Central memory CD4-positive, alpha-beta T cell (primary cell): ENCODE results near the gene CATSPERD.
A peak's percentile ranks its signal among the peaks of the same experiment; 100 is the strongest.
"Not testable (repeated sequence)": the region's sequence is repeated elsewhere in the genome, so short reads cannot be mapped to it uniquely, and the experiment has no call there.

Experiments used
- DNase-seq: peaks from one replicate; pipeline ENCODE4 v3.0.0; 2022

The CATSPERD gene

DNA sequence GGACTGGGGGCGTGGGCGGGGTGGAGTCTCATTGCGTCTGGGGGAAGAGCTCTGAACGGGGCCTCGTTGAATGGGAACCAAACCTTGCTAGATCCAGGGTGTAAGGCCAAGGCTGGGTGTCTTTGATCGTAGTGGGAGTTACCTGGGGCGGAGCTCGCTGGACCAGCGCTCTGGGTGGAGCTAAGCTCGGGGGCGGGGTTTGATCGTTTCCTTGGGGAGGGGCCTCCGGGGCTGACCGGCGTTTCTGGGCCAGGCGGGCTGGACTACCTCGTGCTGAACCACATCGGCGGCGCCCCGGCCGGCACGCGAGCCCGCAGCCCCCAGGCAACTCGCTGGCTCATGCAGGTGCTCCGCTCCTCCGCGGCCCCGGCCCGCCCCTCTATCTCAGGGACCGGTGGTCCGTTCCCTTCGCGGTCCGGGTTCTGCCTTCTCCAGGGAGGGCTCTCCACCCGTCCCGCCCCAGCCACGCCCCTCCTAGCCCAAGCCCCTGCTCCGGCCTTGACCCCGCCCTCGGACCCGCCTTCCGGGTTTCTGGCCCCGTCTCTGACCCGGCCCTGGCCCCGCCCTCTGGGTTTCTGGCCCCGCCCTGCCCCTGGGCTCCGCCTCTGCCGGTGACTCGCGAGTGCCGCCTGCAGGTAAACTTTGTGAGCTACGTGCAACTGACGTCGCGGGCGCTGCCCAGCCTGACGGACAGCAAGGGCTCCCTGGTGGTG is 33.6 kb upstream of the CATSPERD start:
- peak; percentile 83 for DNase-seq

- no peak for DNase-seq
Measured at GRCh38 chr19:5687360-5688198, 32.9 kb upstream of the CATSPERD start.

DNA sequence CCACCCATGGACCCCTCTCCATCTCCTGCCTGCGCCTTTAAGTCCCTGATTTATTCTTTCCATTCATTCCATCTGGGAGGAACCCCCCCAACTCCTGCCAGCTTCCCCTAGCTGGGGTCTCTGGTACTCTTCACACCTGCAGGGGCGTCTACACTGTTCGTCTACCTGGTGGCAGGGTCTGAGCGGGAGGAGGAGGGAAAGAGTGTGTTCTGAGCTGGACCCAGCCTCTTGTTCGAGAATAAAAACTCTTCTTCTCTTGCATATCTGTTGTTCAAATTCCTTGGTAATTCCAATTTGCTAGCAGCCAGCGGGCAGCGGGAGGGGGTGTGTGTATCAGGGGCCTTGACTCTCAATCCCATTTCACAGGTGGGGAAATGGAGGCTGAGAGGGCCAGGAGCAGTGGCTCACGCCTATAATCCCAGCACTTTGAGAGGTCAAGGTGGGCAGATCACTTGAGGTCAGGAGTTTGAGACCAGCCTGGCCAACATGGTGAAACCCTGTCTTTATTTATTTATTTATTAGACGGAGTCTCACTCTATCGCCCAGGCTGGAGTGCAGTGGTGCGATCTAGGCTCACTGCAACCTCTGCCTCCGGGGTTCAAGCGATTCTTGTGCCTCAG is 32.1 kb upstream of the CATSPERD start:
- not testable (repeated sequence) for DNase-seq

- DNase-seq, result peak; percentile 97
Measured at GRCh38 chr19:5690125-5690954, 30.1 kb upstream of the CATSPERD start, which contains the start of gene RPL36. Gene RPL36 (plus strand): TSS chr19:5690295. CDS start chr19:5690508, 213 bp downstream.

DNA sequence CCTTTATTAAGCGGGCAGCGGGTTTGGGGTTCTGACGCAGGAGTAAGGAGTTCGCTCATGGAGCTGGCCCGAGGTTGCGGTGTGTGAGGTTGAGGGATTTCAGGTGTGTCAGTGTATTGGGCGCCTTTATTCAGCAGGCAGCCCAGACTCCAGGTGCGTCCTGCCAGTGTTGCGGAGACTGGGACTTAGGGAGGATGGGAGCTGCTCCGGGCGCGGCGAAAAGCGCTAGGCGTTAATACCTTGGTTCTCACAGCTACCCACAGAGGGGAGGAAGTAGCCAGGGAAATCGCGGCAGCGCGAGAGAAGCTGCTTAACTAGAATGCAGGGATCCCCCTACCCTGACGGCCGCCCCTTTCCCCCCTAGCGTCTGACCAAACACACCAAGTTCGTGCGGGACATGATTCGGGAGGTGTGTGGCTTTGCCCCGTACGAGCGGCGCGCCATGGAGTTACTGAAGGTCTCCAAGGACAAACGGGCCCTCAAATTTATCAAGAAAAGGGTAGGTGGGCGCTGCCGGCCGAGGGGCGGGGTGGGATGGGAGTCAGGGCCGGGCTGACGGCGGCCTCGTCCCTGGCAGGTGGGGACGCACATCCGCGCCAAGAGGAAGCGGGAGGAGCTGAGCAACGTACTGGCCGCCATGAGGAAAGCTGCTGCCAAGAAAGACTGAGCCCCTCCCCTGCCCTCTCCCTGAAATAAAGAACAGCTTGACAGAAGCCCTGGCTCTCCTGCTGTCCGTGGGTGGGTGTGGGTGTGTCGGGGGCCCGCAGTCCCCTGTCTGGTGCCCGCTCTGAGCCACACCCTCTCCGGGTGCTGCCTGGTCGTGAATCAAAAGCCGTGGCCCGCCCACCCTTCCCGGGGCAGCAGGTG is 29.2 kb upstream of the CATSPERD start:
- DNase-seq, result peak; percentile 20

DNA sequence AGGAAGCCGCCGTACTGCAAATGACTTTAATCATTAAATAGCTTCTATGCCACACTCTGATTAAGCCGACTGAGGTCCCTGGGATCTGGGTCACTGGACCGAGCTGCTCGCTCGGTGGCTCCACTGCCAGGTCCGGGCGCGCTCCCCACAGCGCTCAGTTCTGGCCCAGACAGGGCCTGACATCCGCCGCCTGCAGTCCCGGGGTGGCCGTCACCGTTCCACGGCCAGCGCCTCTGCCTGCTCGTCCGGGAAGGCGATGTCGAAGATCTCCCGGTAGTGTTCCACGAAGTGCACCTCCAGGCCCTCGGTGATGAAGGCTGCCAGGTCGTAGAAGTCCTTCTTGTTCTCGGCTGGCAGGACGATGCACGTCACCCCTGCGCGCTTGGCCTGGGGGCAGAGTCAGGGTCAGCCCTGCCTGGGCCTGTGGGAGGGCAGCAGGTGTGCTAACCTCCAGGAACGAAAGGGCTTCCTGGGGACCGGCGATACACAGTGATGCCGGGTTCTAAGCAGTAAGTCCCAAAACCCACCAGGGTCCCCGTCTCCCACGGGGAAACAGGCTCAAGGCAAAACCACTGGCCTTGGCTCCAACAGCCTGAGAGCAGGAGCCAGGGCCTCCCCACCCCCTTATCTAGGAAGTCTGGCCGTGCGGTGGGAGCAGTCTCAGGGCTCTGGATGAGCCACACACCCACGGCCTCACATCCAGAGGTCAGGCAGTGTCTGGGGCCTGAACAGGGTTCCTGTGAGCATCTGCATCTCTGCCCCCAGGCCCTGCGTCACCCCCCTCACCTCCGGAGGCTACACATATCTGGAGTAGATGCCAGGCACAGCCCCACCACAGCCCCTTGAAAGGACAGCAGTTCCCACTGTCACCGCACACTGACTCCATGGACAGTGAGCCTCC is 28.4 kb upstream of the CATSPERD start:
- DNase-seq, result no peak

DNA sequence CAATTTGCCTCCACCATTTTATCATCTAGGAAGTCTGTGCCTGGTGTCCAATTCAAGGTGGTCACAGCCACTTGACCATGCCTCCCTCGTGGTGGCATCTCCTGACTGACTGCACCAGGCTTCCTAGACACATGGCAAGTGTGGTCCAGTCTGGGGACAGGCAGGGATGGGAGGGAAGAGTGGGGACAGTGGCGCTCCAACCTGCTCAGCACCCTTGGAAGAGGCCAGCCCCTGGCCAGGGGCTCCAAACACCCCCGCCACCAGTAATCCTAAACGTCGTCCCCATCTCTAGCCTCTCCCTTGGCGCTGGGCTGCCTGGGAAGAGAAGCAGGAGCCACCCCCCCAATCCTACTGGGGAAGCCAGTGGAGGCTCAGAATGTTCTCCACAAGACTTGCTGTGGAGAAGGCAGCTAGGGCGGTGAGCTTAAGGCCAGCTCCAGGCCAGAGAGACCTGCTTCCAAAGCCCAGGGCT is 27.7 kb upstream of the CATSPERD start:
- DNase-seq, result no peak

- DNase-seq, result no peak
Measured at GRCh38 chr19:5693195-5694166, 27.0 kb upstream of the CATSPERD start.

GRCh38 chr19:5694167-5694955 is 26.1 kb upstream of the CATSPERD start:
- no peak for DNase-seq

GRCh38 chr19:5694956-5695648 is 25.3 kb upstream of the CATSPERD start:
- no peak for DNase-seq

- DNase-seq, result no peak
Measured at GRCh38 chr19:5695649-5696195, 24.7 kb upstream of the CATSPERD start.

GRCh38 chr19:5696196-5697021 is 24.0 kb upstream of the CATSPERD start:
- no peak for DNase-seq

- DNase-seq, result no peak
Measured at GRCh38 chr19:5697022-5697889, 23.2 kb upstream of the CATSPERD start.

GRCh38 chr19:5697890-5698634 is 22.4 kb upstream of the CATSPERD start:
- no peak for DNase-seq
